ENCODE results near the gene RB1.
A peak's percentile ranks its signal among the peaks of the same experiment; 100 is the strongest.

Gene RB1

GRCh38 chr13:48297131-48297786 lies 6.3 kb upstream of the RB1 start:
- H3K79me2 ChIP-seq (ENCODE audit: insufficient read depth, low read length), result no peaks in the 10 kb centered on the region
- H3K27me3 ChIP-seq (ENCODE audit: insufficient read depth, low read length), result no peaks in the 10 kb centered on the region
- no peaks in the 10 kb centered on the region for H4K20me1 ChIP-seq (ENCODE audit: insufficient read depth, low read length)
- H3K9me2 ChIP-seq (ENCODE audit: low read depth, low read length), result no peaks in the 10 kb centered on the region
- no peak for TF ChIP-seq CTCF (IDR thresholded peaks at IDR 0.05; ENCODE audit: low read length)
- TF ChIP-seq EZH2 (IDR thresholded peaks at IDR 0.05; ENCODE audit: borderline replicate concordance, low read length), result no peak
- no peaks in the 10 kb centered on the region for H3K36me3 ChIP-seq (ENCODE audit: insufficient read depth, low read length)
- no peak overlapping the region for H3K27ac ChIP-seq (ENCODE audit: low read depth, low read length, poor library complexity, severe bottlenecking)
- H2AFZ ChIP-seq (ENCODE audit: low read length), result no peak overlapping the region
- no peak overlapping the region for H3K9ac ChIP-seq (ENCODE audit: low read length)
- H3K9me3 ChIP-seq (ENCODE audit: low read length), result no peaks in the 10 kb centered on the region
- no peak overlapping the region for H3K4me3 ChIP-seq (ENCODE audit: low read depth, low read length, poor library complexity, severe bottlenecking)
- H3K4me1 ChIP-seq (ENCODE audit: insufficient read depth, low read length, severe bottlenecking), result no peaks in the 10 kb centered on the region
- no peak overlapping the region for H3K4me2 ChIP-seq (ENCODE audit: low read length)
- no peaks in the 10 kb centered on the region for H3F3A ChIP-seq (ENCODE audit: insufficient read depth, low read length)

GRCh38 chr13:48299591-48299990 lies 4.0 kb upstream of the RB1 start:
- Histone ChIP-seq H3K4me1 (ENCODE audit: insufficient read depth, low read length, severe bottlenecking) (peaks cover 7% of the 10 kb centered on the region), H3K4me2 (ENCODE audit: low read length) (no peak overlapping the region), H3K4me3 (ENCODE audit: low read depth, low read length, poor library complexity, severe bottlenecking) (no peak overlapping the region), H3K36me3 (ENCODE audit: insufficient read depth, low read length) (no peaks in the 10 kb centered on the region), H3K9me2 (ENCODE audit: low read depth, low read length) (no peaks in the 10 kb centered on the region), H3K27me3 (ENCODE audit: insufficient read depth, low read length) (no peaks in the 10 kb centered on the region), H3K27ac (ENCODE audit: low read depth, low read length, poor library complexity, severe bottlenecking) (no peak overlapping the region), H3K9ac (ENCODE audit: low read length) (no peak overlapping the region), H4K20me1 (ENCODE audit: insufficient read depth, low read length) (no peaks in the 10 kb centered on the region), H3F3A (ENCODE audit: insufficient read depth, low read length) (no peaks in the 10 kb centered on the region), H2AFZ (ENCODE audit: low read length) (no peak overlapping the region), H3K9me3 (ENCODE audit: low read length) (no peaks in the 10 kb centered on the region), H3K79me2 (ENCODE audit: insufficient read depth, low read length) (peaks cover under 1% of the 10 kb centered on the region)
- TF ChIP-seq EZH2 (IDR thresholded peaks at IDR 0.05; ENCODE audit: borderline replicate concordance, low read length) (no peak), CTCF (IDR thresholded peaks at IDR 0.05; ENCODE audit: low read length) (no peak)

GRCh38 chr13:48302871-48303358 lies 636 bp upstream of the RB1 start:
- Histone ChIP-seq H3K4me3 (ENCODE audit: low read depth, low read length, poor library complexity, severe bottlenecking) (peak overlapping the region; percentile 89), H3K9me2 (ENCODE audit: low read depth, low read length) (no peaks in the 10 kb centered on the region), H3K27ac (ENCODE audit: low read depth, low read length, poor library complexity, severe bottlenecking) (peak overlapping the region; percentile 95), H3K9me3 (ENCODE audit: low read length) (no peaks in the 10 kb centered on the region), H4K20me1 (ENCODE audit: insufficient read depth, low read length) (no peaks in the 10 kb centered on the region), H2AFZ (ENCODE audit: low read length) (peak overlapping the region; percentile 93), H3K4me2 (ENCODE audit: low read length) (peak overlapping the region; percentile 99), H3K79me2 (ENCODE audit: insufficient read depth, low read length) (peaks cover 27% of the 10 kb centered on the region), H3F3A (ENCODE audit: insufficient read depth, low read length) (no peaks in the 10 kb centered on the region), H3K27me3 (ENCODE audit: insufficient read depth, low read length) (no peaks in the 10 kb centered on the region), H3K36me3 (ENCODE audit: insufficient read depth, low read length) (peaks cover 31% of the 10 kb centered on the region), H3K4me1 (ENCODE audit: insufficient read depth, low read length, severe bottlenecking) (peaks cover 26% of the 10 kb centered on the region), H3K9ac (ENCODE audit: low read length) (peak overlapping the region; percentile 98)
- TF ChIP-seq CTCF (IDR thresholded peaks at IDR 0.05; ENCODE audit: low read length) (no peak), EZH2 (IDR thresholded peaks at IDR 0.05; ENCODE audit: borderline replicate concordance, low read length) (no peak)
